GM12864 (cell line): Measurements from ENCODE around the gene CYFIP1.

ENCODE experiments used
- DNase-seq: peaks from one replicate; pipeline ENCODE4 v3.0.0-alpha.2; 2011; ENCODE audit warnings: low read depth
- H3K4me3 ChIP-seq: 2 replicates; pipeline ENCODE4 v1.5.1; 2011; ENCODE audit warnings: mild to moderate bottlenecking, low read depth, low read length, control low read depth
- TF ChIP-seq, protein P1 (sequence below): IDR thresholded peaks from 2 replicates; pipeline ENCODE4 v1.5.1; 2011; ENCODE audit warnings: low read depth, mild to moderate bottlenecking, moderate library complexity, low read length, control low read depth, inconsistent platforms; ENCODE audit errors: missing control alignments

Gene CYFIP1

GRCh38 chr15:22967084-22967770, 12.9 kb downstream of the CYFIP1 start:
- H3K4me3 ChIP-seq = no peak overlapping the region

GRCh38 chr15:22966321-22967083, 13.7 kb downstream of the CYFIP1 start:
- no peak overlapping the region for H3K4me3 ChIP-seq
- TF ChIP-seq, protein P1, sequence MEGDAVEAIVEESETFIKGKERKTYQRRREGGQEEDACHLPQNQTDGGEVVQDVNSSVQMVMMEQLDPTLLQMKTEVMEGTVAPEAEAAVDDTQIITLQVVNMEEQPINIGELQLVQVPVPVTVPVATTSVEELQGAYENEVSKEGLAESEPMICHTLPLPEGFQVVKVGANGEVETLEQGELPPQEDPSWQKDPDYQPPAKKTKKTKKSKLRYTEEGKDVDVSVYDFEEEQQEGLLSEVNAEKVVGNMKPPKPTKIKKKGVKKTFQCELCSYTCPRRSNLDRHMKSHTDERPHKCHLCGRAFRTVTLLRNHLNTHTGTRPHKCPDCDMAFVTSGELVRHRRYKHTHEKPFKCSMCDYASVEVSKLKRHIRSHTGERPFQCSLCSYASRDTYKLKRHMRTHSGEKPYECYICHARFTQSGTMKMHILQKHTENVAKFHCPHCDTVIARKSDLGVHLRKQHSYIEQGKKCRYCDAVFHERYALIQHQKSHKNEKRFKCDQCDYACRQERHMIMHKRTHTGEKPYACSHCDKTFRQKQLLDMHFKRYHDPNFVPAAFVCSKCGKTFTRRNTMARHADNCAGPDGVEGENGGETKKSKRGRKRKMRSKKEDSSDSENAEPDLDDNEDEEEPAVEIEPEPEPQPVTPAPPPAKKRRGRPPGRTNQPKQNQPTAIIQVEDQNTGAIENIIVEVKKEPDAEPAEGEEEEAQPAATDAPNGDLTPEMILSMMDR = no peak
- no peak for DNase-seq

More at GRCh38 chr15:22967084-22967770, 12.9 kb downstream of the CYFIP1 start:
- TF ChIP-seq, protein P1 = no peak
- DNase-seq = no peak

- H3K4me3 ChIP-seq = no peak overlapping the region
- TF ChIP-seq, protein P1 = no peak
- no peak for DNase-seq
These were observed 16.5 kb downstream of the CYFIP1 start for GRCh38 chr15:22963641-22964040.

DNA sequence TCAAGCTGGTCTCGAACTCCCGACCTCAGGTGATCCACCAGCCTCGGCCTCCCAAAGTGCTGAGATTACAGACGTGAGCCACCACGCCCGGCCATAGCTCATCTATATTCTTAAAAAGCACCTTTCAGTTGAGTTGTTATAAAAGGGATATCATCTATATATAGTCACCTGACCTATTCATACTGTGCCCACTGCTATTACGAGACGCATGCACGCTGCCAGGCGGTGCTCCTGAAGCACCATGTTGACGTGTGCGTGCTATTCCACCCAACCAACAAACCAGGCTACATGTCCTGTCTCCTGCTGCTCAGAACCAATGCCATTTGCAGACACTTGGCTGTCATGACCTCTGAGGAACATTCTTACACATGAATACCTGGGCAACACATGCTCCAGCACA, 17.6 kb downstream of the CYFIP1 start:
- DNase-seq = no peak
- TF ChIP-seq, protein P1 = no peak
- no peak overlapping the region for H3K4me3 ChIP-seq

GRCh38 chr15:22961762-22962161, 18.4 kb downstream of the CYFIP1 start:
- DNase-seq = no peak
- H3K4me3 ChIP-seq = no peak overlapping the region
- TF ChIP-seq, protein P1 = no peak

DNA sequence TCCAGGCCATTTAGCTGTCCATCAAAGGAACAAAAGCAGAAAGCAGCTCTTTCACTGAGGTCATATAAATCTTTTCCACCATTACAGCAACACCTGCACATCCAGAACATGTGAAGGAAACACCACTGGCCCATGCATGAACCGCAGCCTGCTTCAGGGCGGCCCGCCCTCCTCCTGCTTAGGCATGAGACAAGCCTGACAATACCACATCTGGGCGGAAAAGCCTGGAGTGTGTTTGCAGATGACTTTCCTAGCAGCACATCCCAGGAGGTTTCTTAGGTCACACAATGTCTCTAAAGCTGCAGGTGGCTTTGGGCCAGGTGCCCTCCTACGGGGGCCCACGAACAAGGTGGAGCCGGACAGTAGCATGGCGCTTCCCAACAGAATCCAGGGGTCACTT, 19.6 kb downstream of the CYFIP1 start:
- TF ChIP-seq, protein P1 = no peak
- H3K4me3 ChIP-seq = no peak overlapping the region
- no peak for DNase-seq
